ENCODE data around the gene CLSTN2.

Gene CLSTN2

GRCh38 chr3:140296796-140297352 is 361.9 kb downstream of the CLSTN2 start:
- DNase-seq: no peak

GRCh38 chr3:140298043-140298442 is 363.1 kb downstream of the CLSTN2 start:
- DNase-seq: no peak

GRCh38 chr3:140298569-140299070 is 363.6 kb downstream of the CLSTN2 start:
- no peak for DNase-seq

GRCh38 chr3:140303875-140304274 is 368.9 kb downstream of the CLSTN2 start:
- DNase-seq: no peak

GRCh38 chr3:140308535-140308934 is 373.6 kb downstream of the CLSTN2 start:
- DNase-seq: no peak

DNA sequence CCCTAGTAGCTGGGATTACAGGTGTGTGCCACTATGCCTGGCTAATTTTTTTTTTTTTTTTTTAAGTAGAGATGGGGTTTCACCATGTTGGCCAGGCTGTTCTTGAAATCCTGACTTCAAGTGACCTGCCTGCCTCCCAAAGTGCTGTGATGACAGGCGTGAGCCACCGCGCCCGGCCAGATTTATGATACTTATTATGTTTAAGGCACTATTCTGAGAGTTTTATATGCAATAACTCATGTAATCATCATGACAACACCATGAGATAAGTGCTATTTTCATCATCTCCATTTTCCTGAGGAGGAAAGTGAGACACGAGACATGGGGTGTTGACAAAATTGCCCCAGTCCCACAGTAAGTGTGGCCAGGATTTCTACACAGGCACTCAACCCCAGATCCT is 376.4 kb downstream of the CLSTN2 start:
- no peak for DNase-seq

DNA sequence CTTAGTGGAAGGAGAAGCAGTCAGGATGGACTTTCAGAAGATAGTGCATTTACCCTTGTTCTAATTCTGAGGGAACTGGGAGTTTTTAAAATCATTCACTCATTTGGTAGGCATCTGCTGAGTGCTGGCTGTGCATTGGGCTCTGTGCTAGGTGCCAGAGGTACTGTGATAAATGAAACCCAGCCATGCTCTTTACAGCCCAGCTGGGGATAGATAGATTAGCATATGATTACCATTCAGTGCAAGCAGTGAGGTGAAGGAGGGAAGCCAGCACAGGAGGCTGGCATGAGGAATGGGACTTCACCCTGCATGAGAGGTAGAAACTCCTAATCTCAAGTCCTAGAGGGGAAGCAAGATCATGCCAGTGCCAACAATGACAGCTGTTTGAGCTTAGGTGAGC is 381.0 kb downstream of the CLSTN2 start:
- DNase-seq: no peak

DNA sequence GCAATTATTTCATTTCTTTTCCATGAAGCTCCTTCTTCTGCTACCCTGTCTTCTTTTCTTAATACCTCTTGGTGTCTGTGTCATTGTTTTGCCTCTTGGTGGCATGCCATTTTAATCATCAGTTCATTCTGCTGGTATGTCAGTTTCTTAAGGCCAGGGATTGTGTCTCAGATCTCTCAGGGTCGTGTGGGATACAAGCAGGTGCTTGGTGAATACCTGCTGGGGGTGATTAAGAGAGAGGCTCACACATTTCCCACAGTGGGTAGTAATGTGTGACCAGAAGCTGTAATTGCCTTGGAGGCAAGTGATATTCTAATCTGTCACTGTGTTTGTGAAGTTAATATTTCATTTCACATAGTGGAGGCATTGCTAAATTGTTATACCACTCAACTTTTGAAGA is 381.5 kb downstream of the CLSTN2 start:
- DNase-seq: no peak

DNA sequence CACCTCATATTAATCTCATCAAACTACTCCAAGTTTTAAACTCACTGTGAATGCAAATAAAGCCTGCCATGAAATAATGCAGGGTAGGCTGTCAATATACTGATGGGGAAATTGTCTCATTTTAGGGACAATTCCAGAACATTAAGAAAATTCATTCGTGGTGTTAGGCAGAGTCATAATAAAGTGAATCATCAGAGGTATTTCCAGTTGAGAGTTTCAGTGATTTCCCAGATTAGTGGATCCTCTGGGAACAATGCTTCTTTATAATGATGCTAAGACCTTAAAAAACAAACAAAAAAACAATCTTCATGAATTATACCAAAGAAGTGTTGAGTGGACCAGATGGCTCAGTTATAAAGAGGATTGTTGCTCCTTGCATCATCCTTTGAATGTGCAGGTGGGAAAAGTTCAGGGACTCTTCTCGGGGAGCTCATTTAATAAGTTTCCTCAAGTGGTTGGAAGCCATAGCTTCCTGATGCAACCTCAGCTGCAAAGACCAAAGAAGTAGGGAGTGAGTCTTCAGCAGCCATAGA is 381.9 kb downstream of the CLSTN2 start:
- no peak for DNase-seq

GRCh38 chr3:140319739-140320138 is 384.8 kb downstream of the CLSTN2 start:
- DNase-seq: peak; percentile 78

GRCh38 chr3:140323561-140323960 is 388.6 kb downstream of the CLSTN2 start:
- no peak for DNase-seq

DNA sequence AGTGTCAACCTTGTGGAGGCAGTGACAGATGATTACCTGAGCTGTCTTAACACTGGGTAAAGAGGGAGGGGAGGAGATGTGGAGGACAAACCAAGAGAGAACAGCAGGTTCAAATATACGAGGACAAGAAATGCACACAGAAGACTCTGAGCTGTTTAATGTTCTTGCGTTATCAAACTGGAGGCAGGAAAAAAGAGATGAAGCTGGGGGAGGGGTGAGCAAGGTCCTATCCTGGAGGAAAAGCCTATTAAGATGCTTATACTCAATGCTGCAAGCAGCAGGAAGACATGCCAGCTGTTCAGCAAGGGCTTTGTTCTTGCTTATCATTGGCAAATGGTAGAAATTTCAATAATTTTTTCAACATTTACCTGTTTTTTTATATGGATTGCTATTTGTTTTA is 397.1 kb downstream of the CLSTN2 start:
- DNase-seq: no peak

DNA sequence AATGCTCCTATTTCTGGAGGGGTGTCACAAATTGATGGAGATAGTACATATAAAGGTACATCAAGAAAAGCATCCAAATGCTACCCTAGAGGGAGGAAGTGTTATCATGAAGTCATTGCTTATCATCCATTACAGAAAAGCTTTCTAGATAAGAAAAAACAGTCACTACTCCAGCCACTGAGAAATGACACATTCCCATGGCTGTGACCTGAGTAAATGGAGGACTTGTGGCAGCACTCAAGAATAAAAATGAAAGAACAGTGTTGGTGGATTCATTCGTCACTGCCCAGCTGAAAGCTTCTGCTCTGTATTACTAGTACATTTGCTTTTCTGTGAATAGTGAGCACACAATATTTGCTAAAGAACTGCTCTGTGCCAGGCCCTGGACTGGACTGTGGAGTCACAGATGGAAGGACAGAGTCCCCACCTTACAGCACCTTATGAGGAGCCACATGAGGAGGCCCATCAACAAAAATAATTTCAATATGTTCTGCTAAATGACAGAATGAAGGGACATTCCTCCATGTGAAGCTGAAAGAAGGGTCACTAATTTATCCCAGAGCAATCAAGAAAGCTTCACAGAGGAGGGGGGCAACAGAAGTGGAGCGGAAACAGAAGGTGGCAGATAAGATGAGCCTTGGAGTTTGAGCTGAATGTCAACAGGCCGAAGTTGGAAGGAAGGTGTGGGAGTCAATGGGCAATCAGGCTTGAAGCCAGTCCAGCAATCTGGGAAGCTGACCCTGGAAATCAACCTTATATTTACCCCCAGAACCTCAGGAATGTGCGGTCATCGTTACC is 399.3 kb downstream of the CLSTN2 start:
- no peak for DNase-seq

DNA sequence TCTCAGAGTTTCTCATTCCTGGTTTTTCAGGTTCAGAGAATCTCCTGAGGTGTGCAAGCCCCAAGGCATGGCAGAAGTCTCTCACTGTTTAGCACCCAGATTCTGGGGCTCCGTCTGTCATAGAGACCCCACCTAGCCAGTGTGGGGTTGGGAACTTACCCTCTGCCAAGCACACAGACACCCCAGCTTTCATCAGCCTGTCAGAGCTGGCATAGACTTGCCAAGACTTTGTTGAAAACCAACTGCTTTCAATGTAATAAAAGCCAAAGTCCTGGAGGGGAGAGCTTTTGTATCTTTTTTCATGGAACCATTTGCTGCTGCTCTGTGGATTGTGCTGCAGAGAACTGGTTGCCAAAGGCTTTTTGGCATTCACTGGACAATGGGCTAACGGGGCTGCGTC is 401.5 kb downstream of the CLSTN2 start:
- no peak for DNase-seq

GRCh38 chr3:140338916-140339315 is 403.9 kb downstream of the CLSTN2 start:
- no peak for DNase-seq

DNA sequence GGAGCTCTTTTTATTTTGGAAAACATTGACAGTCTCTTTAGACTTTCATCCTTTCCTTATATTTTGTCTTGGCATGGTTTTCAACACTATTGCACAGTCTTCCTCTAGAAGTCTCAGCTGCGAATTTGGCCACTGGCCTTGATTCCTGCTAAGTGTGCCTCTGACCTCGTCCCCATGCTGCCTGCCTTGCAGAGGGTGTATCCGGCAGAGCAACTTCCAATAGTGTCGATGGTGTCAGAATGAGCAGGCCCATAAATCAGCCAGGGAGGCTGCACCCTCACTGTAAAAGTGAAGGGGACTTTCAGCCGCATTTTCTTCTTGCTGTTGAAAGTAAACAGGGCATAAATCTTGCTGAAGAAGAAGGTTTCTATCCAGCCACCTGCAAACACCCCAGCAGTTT is 406.2 kb downstream of the CLSTN2 start:
- DNase-seq: peak; percentile 60

GRCh38 chr3:140341817-140342403 is 406.9 kb downstream of the CLSTN2 start:
- DNase-seq: peak; percentile 17

DNA sequence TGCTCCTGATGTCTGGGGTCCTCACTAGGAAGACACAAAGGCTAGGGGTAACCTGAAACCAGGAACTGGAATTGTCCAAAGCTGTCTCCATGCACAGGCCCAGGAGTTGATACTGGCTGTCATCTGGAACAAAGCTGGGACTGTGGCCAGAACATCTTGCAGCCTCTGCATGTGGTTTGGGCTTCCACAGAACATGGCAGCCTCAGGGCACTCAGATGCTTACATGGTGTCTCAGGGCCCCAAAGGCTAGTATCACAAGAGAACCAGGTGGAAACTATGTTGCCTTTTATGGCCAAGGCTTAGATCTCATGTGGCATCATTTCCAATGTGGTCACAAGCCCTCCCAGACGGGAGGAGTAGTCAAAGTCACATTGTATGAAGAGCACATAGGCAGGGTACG is 407.7 kb downstream of the CLSTN2 start:
- DNase-seq: no peak

DNA sequence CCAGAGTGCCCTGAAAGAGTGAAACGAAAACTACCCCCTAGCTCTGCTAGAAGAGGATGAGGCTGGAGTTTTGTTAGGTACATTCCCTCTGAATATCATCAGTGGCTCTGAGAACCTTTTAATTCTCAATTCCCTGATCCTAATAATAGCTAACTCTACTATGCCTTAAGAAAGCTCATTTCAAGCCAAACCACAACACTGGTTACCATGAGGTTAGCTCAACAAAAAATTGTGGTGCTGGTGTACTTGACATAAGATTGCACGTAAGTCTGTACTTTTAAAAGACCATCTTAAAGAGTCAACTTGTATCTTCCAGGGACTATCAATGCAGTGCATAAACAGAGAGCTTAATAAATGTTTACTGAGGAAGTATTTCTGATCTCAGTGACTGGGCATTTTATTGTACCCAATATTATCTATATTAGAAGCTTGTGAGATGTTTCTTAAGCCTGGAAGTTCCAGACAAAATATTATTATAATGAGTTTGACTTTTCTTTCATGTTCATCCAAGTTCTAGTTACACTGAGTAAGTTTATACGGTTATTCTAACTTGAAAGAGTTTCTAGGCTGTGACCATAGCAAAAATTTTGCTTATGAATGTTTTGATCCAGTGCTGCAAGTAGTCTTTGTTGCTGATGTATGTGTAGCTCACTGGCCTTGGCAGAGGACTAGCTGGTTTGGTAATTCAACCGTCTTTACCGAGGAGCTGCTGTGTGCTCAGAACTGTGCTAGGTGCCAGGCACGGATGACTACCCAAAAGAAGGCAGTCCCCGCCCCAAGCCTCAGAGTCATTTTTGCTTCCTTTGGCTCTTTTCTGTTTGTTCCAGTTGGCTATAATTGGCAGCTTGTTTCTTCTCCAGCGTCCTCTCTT is 408.5 kb downstream of the CLSTN2 start:
- DNase-seq: no peak

DNA sequence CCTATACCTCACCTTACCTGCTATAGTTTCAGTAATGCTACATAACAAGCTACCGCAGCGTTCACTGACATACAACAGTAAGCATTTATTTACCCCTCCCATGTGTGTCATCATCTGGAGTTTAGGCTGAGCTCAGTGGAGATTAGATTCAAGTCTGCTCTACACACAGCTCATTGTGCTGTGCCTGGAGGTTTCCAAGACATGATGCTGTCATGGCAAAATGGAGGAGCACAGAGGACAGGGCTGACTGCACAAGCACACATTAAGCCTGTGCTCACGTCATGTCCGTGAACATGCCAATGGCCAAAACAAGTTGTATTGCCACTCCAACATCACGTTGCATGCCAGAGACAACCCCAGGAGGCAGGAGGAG is 409.1 kb downstream of the CLSTN2 start:
- peak; percentile 60 for DNase-seq

GRCh38 chr3:140344601-140345205 is 409.7 kb downstream of the CLSTN2 start:
- peak; percentile 6 for DNase-seq

- peak; percentile 11 for DNase-seq
Measured at GRCh38 chr3:140347151-140347550, 412.2 kb downstream of the CLSTN2 start.

DNA sequence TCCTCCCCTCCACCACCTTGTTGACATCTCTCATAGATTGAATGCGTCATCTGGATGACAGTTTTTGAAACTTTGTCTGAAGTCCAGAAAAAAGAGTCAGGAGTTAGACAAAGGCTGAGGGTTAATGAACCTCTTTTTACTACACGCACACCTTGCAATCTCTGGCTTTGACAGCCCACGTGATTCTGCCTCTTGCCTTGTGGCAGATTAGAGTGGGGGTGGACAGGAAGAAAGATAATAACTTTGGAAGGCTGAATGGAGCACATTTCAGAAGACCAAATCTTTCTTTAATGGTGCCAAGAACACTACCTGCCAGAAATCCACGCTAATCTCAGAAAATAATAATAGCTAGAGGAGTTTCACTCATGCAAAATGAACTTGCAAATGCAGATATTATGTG is 415.0 kb downstream of the CLSTN2 start:
- DNase-seq: no peak

Measured in NCI-H510A (cell line).